Keratinocyte (primary cell): ENCODE data around the gene TLR10. TPM values are rescaled to one million over a fixed set of nuclear protein-coding genes. Genes with fewer than 3 reads are reported as not detected.
"Not testable (repeated sequence)": the region's sequence is repeated elsewhere in the genome, so short reads cannot be mapped to it uniquely, and the experiment has no call there.

Experiments
- DNase-seq: peaks from one replicate; pipeline ENCODE4 v3.0.0-alpha.2; 2011; ENCODE audit warnings: low read depth, missing footprints, low spot score
- FAIRE-seq: peaks from 2 replicates; lab custom pipeline; 2011; peaks lifted over from hg19 to GRCh38; lab: Jason Lieb, UNC
- H2AFZ ChIP-seq: 2 replicates; pipeline ENCODE4 v1.6.0; 2012; ENCODE audit warnings: low read length, control low read depth, inconsistent platforms; ENCODE audit not compliant: control insufficient read depth
- H3K27ac ChIP-seq: 2 replicates; pipeline ENCODE4 v1.5.1; 2011; ENCODE audit warnings: low read length; ENCODE audit not compliant: control insufficient read depth, insufficient read depth
- H3K27me3 ChIP-seq: 3 replicates; pipeline ENCODE4 v1.6.0; 2011; ENCODE audit warnings: low read length; ENCODE audit not compliant: control insufficient read depth, insufficient read depth; ENCODE audit errors: extremely low read depth
- H3K36me3 ChIP-seq, 2 experiments: 2 replicates in 1 of 2; 3 replicates in 1 of 2; pipeline ENCODE4 v1.5.1; 2011; ENCODE audit warnings: low read length in 2 of 2, mild to moderate bottlenecking in 1 of 2; ENCODE audit not compliant: control insufficient read depth in 2 of 2, insufficient read depth in 2 of 2; ENCODE audit errors: extremely low read depth in 1 of 2
- H3K4me1 ChIP-seq: 3 replicates; pipeline ENCODE4 v1.5.1; 2011; ENCODE audit warnings: low read length; ENCODE audit not compliant: control insufficient read depth, insufficient read depth; ENCODE audit errors: extremely low read depth
- H3K4me2 ChIP-seq: 3 replicates; pipeline ENCODE4 v1.6.0; 2011; ENCODE audit warnings: low read depth, low read length; ENCODE audit not compliant: control insufficient read depth, insufficient read depth; ENCODE audit errors: extremely low read depth
- H3K4me3 ChIP-seq, 3 experiments: fragments of 200-600 bp in 1 of 3; sonication (generic) in 1 of 3; 2 replicates in 2 of 3; 3 replicates in 1 of 3; pipeline ENCODE4 v1.5.1; 2011 to 2016; ENCODE audit warnings: low read length in 3 of 3, mild to moderate bottlenecking in 3 of 3, control low read depth in 2 of 3, inconsistent platforms in 1 of 3, low read depth in 1 of 3, mixed read lengths in 1 of 3, mixed run types in 1 of 3, moderate library complexity in 1 of 3; ENCODE audit not compliant: control insufficient read depth in 2 of 3, insufficient read depth in 2 of 3; ENCODE audit errors: extremely low read depth in 1 of 3
- H3K79me2 ChIP-seq: 2 replicates; pipeline ENCODE4 v1.6.0; 2012; ENCODE audit warnings: low read length; ENCODE audit not compliant: control insufficient read depth, insufficient read depth
- H3K9ac ChIP-seq: 3 replicates; pipeline ENCODE4 v1.6.0; 2011; ENCODE audit warnings: low read length; ENCODE audit not compliant: control insufficient read depth, insufficient read depth; ENCODE audit errors: extremely low read depth
- H3K9me1 ChIP-seq: 3 replicates; pipeline ENCODE4 v1.6.0; 2011; ENCODE audit warnings: low read length; ENCODE audit not compliant: control insufficient read depth, insufficient read depth; ENCODE audit errors: extremely low read depth
- H3K9me3 ChIP-seq: 2 replicates; pipeline ENCODE4 v1.5.1; 2012; ENCODE audit warnings: low read depth, low read length; ENCODE audit not compliant: control insufficient read depth
- H4K20me1 ChIP-seq: 3 replicates; pipeline ENCODE4 v1.6.0; 2011; ENCODE audit warnings: low read length; ENCODE audit not compliant: control insufficient read depth, insufficient read depth; ENCODE audit errors: extremely low read depth
- CTCF ChIP-seq, 3 experiments: IDR thresholded peaks in 1 of 3; conservative IDR thresholded peaks in 1 of 3; optimal IDR thresholded peaks in 1 of 3; 2 replicates in 2 of 3; 3 replicates in 1 of 3; pipeline versions ENCODE3 to v1.5.1; 2011; ENCODE audit warnings: low read length in 3 of 3, mild to moderate bottlenecking in 3 of 3, moderate library complexity in 2 of 3, control low read depth in 1 of 3, inconsistent platforms in 1 of 3; ENCODE audit not compliant: insufficient read depth in 2 of 3; ENCODE audit errors: extremely low read depth in 1 of 3
- EZH2 ChIP-seq: IDR thresholded peaks from one replicate; pipeline ENCODE4 v1.6.1; 2012; ENCODE audit warnings: inconsistent platforms, mild to moderate bottlenecking, low read length, moderate library complexity
- dilution Hi-C: fragments of 300-500 bp; cut with MboI; formaldehyde crosslinking; loops from one replicate; pipeline ENCODE4 v1.7.0; 2020; ENCODE audit warnings: low sequenced_read_pairs; ENCODE audit not compliant: extremely low pct_ligation_motif_present
- polyA plus RNA-seq, 5 experiments: library from polyadenylated mRNA; depleted of rRNA in 3 of 5; stranded (reverse) in 3 of 5; stranded (forward) in 1 of 5; unstranded in 1 of 5; fragments of >200 nt; gene quantifications; 1 replicate in 1 of 5; 2 replicates in 3 of 5; 3 replicates in 1 of 5; pipeline versions ENCODE4 v1.2.1 to v1.2.3, GENCODE V29; 2011 to 2012; ENCODE audit warnings: missing spikeins in 2 of 5, low read depth in 1 of 5, low replicate concordance in 1 of 5

Gene TLR10
- polyA plus RNA-seq, 1 donor (not counting 4 experiments of a cell fraction or from before 2014, with no cell fraction given), result 0.05 TPM

GRCh38 chr4:38774181-38774955 lies 8.4 kb downstream of the TLR10 start:
- Histone ChIP-seq H3K4me2 (no peak overlapping the region), H3K9me1 (no peaks in the 10 kb centered on the region), H2AFZ (no peak overlapping the region), H3K4me3 (no peak overlapping the region), H3K27me3 (no peaks in the 10 kb centered on the region), H3K79me2 (no peaks in the 10 kb centered on the region), H3K9me3 (no peaks in the 10 kb centered on the region), H3K4me1 (peaks cover 8% of the 10 kb centered on the region), H3K36me3 (no peaks in the 10 kb centered on the region), H3K27ac (no peak overlapping the region), H4K20me1 (no peaks in the 10 kb centered on the region), H3K9ac (no peak overlapping the region)
- dilution Hi-C loops, result no loop called here
- TF ChIP-seq EZH2 (no peak), CTCF (optimal IDR thresholded peaks at IDR 0.05 in 1 of 3, IDR thresholded peaks at IDR 0.05 in 1 of 3, conservative IDR thresholded peaks at IDR 0.05 in 1 of 3; ENCODE audit: extremely low read depth in 1 of 3, insufficient read depth in 2 of 3, low read length in 3 of 3) (no peak)
- DNase-seq, result no peak
- FAIRE-seq, result no peak

- DNase-seq, H3K27ac ChIP-seq: not testable (repeated sequence)
Observed at GRCh38 chr4:38770281-38770680, 12.5 kb downstream of the TLR10 start.

More at GRCh38 chr4:38770281-38770680, 12.5 kb downstream of the TLR10 start:
- H3K4me3 ChIP-seq, H3K4me1 ChIP-seq, H3K9ac ChIP-seq, H3K79me2 ChIP-seq, H3K27me3 ChIP-seq, H4K20me1 ChIP-seq, H3K9me3 ChIP-seq, H3K4me2 ChIP-seq, H3K36me3 ChIP-seq, H2AFZ ChIP-seq, dilution Hi-C loops, H3K9me1 ChIP-seq: not testable (repeated sequence)
- FAIRE-seq, result peak; percentile 13
